Endothelial cell of umbilical vein (primary cell): ENCODE data around the gene CEACAM4.

Experiments
- FOS ChIP-seq: IDR thresholded peaks from 2 replicates; pipeline ENCODE4 v1.6.1; 2011; ENCODE audit warnings: mild to moderate bottlenecking, low read length, moderate library complexity, borderline replicate concordance; ENCODE audit not compliant: insufficient read depth
- MYC ChIP-seq: IDR thresholded peaks from one replicate; pipeline ENCODE4 v1.6.1; 2011; ENCODE audit warnings: mild to moderate bottlenecking, low read depth, low read length
- POLR2A ChIP-seq: IDR thresholded peaks from 2 replicates; pipeline ENCODE4 v1.6.1; 2012; ENCODE audit warnings: low read depth, mild to moderate bottlenecking, control low read depth, low read length
- POLR2AphosphoS5 ChIP-seq: IDR thresholded peaks from 2 replicates; pipeline ENCODE4 v1.6.1; 2012; ENCODE audit warnings: low read depth, mild to moderate bottlenecking, control low read depth, low read length, moderate library complexity; ENCODE audit not compliant: insufficient read depth
- TF ChIP-seq, protein P1 (sequence below): IDR thresholded peaks from 2 replicates; pipeline ENCODE4 v1.6.1; 2011; ENCODE audit not compliant: insufficient read depth, insufficient read length
- TF ChIP-seq, protein P2 (sequence below), 2 donors: IDR thresholded peaks; 1 replicate in 1 of 2; 2 replicates in 1 of 2; pipeline ENCODE4 v1.5.1; 2011; ENCODE audit warnings: low read length in 2 of 2, mild to moderate bottlenecking in 2 of 2, moderate library complexity in 2 of 2, control low read depth in 1 of 2, inconsistent platforms in 1 of 2, low read depth in 1 of 2; ENCODE audit not compliant: insufficient read depth in 1 of 2; ENCODE audit errors: extremely low read depth in 1 of 2

DNA sequence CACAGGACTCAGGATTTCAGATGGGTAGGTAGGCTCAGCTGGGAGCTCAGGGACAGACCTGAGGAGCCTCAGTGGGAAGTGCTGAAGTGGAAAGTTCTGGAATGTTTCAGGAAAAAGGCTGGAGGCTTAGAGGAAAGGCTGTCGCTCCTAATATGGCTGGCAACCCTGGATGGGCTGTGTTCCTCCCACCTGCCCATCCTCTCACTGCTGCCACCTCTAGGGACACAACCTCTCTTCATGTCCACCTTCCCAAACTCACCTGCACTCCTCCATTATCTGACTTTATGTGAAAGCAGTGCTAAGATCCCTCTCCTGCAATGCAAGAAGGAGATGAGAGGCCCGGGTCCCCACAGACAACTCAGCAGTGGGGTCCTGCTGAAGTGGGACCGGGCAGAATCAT, 56.7 kb downstream of the CEACAM4 start:
- TF ChIP-seq, protein P1, sequence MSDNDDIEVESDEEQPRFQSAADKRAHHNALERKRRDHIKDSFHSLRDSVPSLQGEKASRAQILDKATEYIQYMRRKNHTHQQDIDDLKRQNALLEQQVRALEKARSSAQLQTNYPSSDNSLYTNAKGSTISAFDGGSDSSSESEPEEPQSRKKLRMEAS: no peak
- TF ChIP-seq, protein P2, sequence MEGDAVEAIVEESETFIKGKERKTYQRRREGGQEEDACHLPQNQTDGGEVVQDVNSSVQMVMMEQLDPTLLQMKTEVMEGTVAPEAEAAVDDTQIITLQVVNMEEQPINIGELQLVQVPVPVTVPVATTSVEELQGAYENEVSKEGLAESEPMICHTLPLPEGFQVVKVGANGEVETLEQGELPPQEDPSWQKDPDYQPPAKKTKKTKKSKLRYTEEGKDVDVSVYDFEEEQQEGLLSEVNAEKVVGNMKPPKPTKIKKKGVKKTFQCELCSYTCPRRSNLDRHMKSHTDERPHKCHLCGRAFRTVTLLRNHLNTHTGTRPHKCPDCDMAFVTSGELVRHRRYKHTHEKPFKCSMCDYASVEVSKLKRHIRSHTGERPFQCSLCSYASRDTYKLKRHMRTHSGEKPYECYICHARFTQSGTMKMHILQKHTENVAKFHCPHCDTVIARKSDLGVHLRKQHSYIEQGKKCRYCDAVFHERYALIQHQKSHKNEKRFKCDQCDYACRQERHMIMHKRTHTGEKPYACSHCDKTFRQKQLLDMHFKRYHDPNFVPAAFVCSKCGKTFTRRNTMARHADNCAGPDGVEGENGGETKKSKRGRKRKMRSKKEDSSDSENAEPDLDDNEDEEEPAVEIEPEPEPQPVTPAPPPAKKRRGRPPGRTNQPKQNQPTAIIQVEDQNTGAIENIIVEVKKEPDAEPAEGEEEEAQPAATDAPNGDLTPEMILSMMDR (IDR thresholded peaks at IDR 0.05; ENCODE audit: extremely low read depth in 1 of 2, insufficient read depth in 1 of 2, low read depth in 1 of 2, low read length in 2 of 2): no peak
- no peak for TF ChIP-seq FOS
- TF ChIP-seq POLR2AphosphoS5: no peak
- TF ChIP-seq POLR2A: no peak
- no peak for TF ChIP-seq MYC
